ENCODE measurements around the gene SLC22A2.

DNA sequence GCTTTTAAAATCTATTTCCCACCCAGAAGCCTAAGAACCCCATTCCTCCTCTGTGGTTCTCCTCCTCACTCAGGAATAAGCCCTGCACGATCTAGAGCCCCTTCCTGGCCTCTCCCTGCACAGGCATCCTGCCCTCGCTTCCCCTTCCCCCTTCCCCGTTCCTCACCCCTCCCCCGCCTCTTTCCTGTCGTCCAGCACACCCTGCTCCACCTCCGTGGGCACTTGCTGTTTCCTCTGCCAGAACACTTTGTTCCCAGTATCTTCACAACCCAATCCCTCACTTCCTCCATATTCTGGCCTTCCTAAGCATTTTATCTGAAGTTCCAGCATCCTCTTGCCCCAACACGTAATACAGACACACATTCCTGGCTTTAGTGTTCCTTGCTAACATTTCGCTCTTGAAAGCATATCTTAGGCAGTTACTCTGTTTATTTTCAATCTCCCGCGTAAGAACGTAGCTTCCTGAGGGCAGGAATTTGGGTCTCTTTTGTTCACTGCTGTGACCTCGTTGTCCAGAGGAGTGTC lies 20.2 kb upstream of the SLC22A2 start:
- TF ChIP-seq, protein P1, sequence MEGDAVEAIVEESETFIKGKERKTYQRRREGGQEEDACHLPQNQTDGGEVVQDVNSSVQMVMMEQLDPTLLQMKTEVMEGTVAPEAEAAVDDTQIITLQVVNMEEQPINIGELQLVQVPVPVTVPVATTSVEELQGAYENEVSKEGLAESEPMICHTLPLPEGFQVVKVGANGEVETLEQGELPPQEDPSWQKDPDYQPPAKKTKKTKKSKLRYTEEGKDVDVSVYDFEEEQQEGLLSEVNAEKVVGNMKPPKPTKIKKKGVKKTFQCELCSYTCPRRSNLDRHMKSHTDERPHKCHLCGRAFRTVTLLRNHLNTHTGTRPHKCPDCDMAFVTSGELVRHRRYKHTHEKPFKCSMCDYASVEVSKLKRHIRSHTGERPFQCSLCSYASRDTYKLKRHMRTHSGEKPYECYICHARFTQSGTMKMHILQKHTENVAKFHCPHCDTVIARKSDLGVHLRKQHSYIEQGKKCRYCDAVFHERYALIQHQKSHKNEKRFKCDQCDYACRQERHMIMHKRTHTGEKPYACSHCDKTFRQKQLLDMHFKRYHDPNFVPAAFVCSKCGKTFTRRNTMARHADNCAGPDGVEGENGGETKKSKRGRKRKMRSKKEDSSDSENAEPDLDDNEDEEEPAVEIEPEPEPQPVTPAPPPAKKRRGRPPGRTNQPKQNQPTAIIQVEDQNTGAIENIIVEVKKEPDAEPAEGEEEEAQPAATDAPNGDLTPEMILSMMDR (IDR thresholded peaks at IDR 0.05) = no peak
- TF ChIP-seq POLR2A (IDR thresholded peaks at IDR 0.05) = no peak

Measured in lower leg skin (tissue), 3 donors.